Prostate gland (tissue), 2 donors: ENCODE data around the gene GALR1.

Source experiments
- CTCF ChIP-seq, 4 experiments: fragments of 200-600 bp in 2 of 4; fragments of 450-650 bp in 2 of 4; sonication (generic) in 2 of 4; IDR thresholded peaks; 1 replicate in 3 of 4; 2 replicates in 1 of 4; pipeline ENCODE4 v1.5.1; 2016 to 2019; ENCODE audit warnings: antibody characterized with exemption in 4 of 4, mild to moderate bottlenecking in 2 of 4, moderate library complexity in 2 of 4
- POLR2AphosphoS5 ChIP-seq: sonication (generic); formaldehyde crosslinking; IDR thresholded peaks from one replicate; pipeline ENCODE4 v1.6.1; 2017; ENCODE audit warnings: antibody characterized with exemption

- TF ChIP-seq POLR2AphosphoS5 (no peak), CTCF (IDR thresholded peaks at IDR 0.05) (no peak)
These were observed 18.8 kb downstream of the GALR1 start for GRCh38 chr18:77268456-77268855.
